Endothelial cell (in vitro differentiated cells): ENCODE data around the gene RBFOX2. TPM values are rescaled to one million over a fixed set of nuclear protein-coding genes. Genes with fewer than 3 reads are reported as not detected.

Experiments
- DNase-seq: peaks from one replicate; pipeline ENCODE4 v3.0.0; 2021; ENCODE audit warnings: low spot score
- H3K27ac Mint-ChIP-seq: one replicate; pipeline ENCODE4 v1.8.0; 2021; ENCODE audit warnings: mixed read lengths, inconsistent platforms; ENCODE audit not compliant: unreplicated experiment
- H3K27me3 Mint-ChIP-seq: one replicate; pipeline ENCODE4 v1.8.0; 2021; ENCODE audit warnings: mild to moderate bottlenecking, moderate library complexity, mixed read lengths, inconsistent platforms; ENCODE audit not compliant: unreplicated experiment
- H3K36me3 Mint-ChIP-seq: one replicate; pipeline ENCODE4 v1.8.0; 2021; ENCODE audit warnings: mild to moderate bottlenecking, low read depth, mixed read lengths, inconsistent platforms; ENCODE audit not compliant: unreplicated experiment
- H3K4me1 Mint-ChIP-seq: one replicate; pipeline ENCODE4 v1.8.0; 2021; ENCODE audit warnings: mild to moderate bottlenecking, mixed read lengths, inconsistent platforms; ENCODE audit not compliant: unreplicated experiment
- H3K4me3 Mint-ChIP-seq: one replicate; pipeline ENCODE4 v1.8.0; 2021; ENCODE audit warnings: mild to moderate bottlenecking, mixed read lengths, inconsistent platforms; ENCODE audit not compliant: unreplicated experiment
- H3K9me3 Mint-ChIP-seq: one replicate; pipeline ENCODE4 v1.8.0; 2021; ENCODE audit warnings: mixed read lengths, inconsistent platforms; ENCODE audit not compliant: unreplicated experiment
- CTCF ChIP-seq: fragments of 200-600 bp; sonication (generic); IDR thresholded peaks from one replicate; pipeline ENCODE4 v1.5.0; 2021; ENCODE audit warnings: antibody characterized with exemption; ENCODE audit not compliant: unreplicated experiment
- total RNA-seq: library from RNA; stranded (reverse); fragmentation: NEBNext Ultra II Directional; extraction: Animal tissue kit (Norgen Biotek cat#: 25700); gene quantifications from one replicate; pipeline ENCODE4 v1.2.1, GENCODE V29; 2021; ENCODE audit not compliant: unreplicated experiment

The RBFOX2 gene
- total RNA-seq, 1 donor from 2014 or later = 228 TPM

- no peaks in the 10 kb centered on the region for H3K36me3 Mint-ChIP-seq
- H3K4me3 Mint-ChIP-seq = no peak overlapping the region
- H3K27ac Mint-ChIP-seq = peak overlapping the region; percentile 42
- no peak for TF ChIP-seq CTCF
- no peaks in the 10 kb centered on the region for H3K9me3 Mint-ChIP-seq
- peaks cover 10% of the 10 kb centered on the region for H3K27me3 Mint-ChIP-seq
- DNase-seq = no peak
- peaks cover 50% of the 10 kb centered on the region for H3K4me1 Mint-ChIP-seq
These were observed 70.3 kb downstream of the RBFOX2 start for GRCh38 chr22:35958334-35958733.

DNA sequence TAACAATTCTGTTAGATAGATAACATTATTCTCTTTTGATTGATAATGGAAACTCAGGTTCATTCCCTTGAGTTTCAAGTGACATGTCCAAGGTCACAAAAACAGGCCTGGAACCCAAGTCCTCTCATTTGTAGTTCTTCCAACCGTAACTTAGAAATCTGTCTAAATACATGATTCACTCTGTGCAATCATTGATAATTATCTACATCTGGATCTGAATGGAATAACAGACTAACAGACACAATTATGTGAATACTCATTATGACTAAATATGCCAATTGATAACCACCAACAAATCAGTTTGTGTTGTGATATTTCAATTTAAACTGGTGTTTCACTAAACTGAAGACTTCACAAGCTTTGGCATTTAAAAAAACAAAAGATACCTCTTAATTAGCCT is 71.0 kb downstream of the RBFOX2 start:
- no peaks in the 10 kb centered on the region for H3K9me3 Mint-ChIP-seq
- no peak for TF ChIP-seq CTCF
- H3K27ac Mint-ChIP-seq = peak overlapping the region; percentile 42
- DNase-seq = no peak
- no peak overlapping the region for H3K4me3 Mint-ChIP-seq
- no peaks in the 10 kb centered on the region for H3K36me3 Mint-ChIP-seq
- H3K27me3 Mint-ChIP-seq = peaks cover 10% of the 10 kb centered on the region
- peaks cover 46% of the 10 kb centered on the region for H3K4me1 Mint-ChIP-seq

- Mint-ChIP-seq H3K27ac (no peak overlapping the region), H3K4me1 (peaks cover 39% of the 10 kb centered on the region), H3K4me3 (no peak overlapping the region), H3K27me3 (peaks cover 10% of the 10 kb centered on the region), H3K36me3 (no peaks in the 10 kb centered on the region), H3K9me3 (no peaks in the 10 kb centered on the region)
- DNase-seq = no peak
- TF ChIP-seq CTCF = no peak
These were observed 71.8 kb downstream of the RBFOX2 start for GRCh38 chr22:35956850-35957249.

DNA sequence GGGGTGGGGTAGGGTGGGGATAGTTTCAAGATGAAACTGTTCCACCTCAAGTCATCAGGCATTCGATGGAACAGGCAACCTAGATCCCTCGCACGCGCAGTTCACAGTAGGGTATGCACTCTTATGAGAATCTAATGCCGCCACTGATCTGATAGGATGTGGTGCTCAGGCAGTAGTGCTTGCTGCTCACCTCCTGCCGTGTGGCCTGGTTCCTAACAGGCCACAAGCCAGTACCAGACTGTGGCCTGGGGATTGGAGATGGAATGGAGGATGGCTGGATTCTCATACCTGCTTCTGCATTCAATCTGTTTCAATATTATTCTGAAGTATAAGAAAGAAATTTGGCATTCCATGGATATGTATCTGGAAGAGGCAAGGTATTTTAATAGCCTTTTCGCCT is 73.1 kb downstream of the RBFOX2 start:
- Mint-ChIP-seq H3K27ac (no peak overlapping the region), H3K4me1 (peaks cover 33% of the 10 kb centered on the region), H3K27me3 (peaks cover 4% of the 10 kb centered on the region), H3K36me3 (no peaks in the 10 kb centered on the region), H3K9me3 (no peaks in the 10 kb centered on the region), H3K4me3 (no peak overlapping the region)
- no peak for TF ChIP-seq CTCF
- DNase-seq = no peak

DNA sequence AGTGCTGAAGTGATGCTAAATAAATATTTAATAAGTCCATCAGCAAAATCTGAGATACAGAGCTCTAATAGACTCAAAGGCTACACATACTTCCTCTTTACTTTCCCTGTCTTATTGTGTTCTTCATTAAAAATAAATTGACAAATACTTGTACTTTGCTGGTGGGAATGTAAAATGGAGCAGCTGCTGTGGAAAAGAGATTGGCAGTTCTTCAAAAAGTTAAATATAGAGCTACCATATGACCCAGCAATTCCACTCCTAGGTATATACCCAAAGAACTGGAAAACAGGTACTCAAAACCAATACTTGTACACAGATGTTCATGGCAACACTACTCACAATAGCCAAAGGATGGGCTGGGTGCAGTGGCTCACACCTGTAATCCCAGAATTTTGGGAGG is 76.0 kb downstream of the RBFOX2 start:
- TF ChIP-seq CTCF = no peak
- Mint-ChIP-seq H3K4me3 (no peak overlapping the region), H3K36me3 (no peaks in the 10 kb centered on the region), H3K27ac (no peak overlapping the region), H3K27me3 (no peaks in the 10 kb centered on the region), H3K9me3 (no peaks in the 10 kb centered on the region), H3K4me1 (peaks cover 15% of the 10 kb centered on the region)
- DNase-seq = no peak
